ENCODE data around the gene COX11. TPM values are rescaled to one million over a fixed set of nuclear protein-coding genes. Genes with fewer than 3 reads are reported as not detected.

COX11 gene
- total and polyA plus RNA-seq, 2 donors (not counting 1 experiment from before 2014, with no cell fraction given), result 33.6 to 62.3 TPM

DNA sequence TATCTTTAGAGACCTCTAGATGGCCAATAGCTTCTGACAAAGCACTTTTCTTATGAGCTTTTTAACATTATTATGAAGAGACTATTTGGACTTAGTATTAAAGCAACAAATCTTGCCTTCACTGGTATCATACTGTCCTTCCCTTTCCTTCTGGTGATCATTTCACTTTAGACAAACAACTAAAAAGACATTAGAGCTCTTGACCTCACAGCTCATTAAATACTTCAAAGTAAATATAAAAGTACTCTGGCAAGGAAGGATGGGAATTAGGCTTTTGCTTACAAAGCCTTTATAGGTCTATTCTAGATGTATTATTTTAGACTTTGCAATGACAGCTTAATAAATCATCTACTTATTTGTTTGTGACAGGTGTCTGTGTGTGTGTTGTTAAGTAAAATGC, 11.2 kb upstream of the COX11 start:
- no peaks in the 10 kb centered on the region for H3K27me3 ChIP-seq (ENCODE audit: control insufficient read depth, insufficient read depth, low read length)
- H2AFZ ChIP-seq (ENCODE audit: low read length), result no peak overlapping the region
- H3K27ac ChIP-seq (ENCODE audit: insufficient read depth, low read length), result no peak overlapping the region
- no peaks in the 10 kb centered on the region for H3K4me1 ChIP-seq (ENCODE audit: control insufficient read depth, extremely low read depth, insufficient read depth, low read length)
- DNase-seq (ENCODE audit: low read depth in 2 of 2), result no peak
- TF ChIP-seq, protein P1, sequence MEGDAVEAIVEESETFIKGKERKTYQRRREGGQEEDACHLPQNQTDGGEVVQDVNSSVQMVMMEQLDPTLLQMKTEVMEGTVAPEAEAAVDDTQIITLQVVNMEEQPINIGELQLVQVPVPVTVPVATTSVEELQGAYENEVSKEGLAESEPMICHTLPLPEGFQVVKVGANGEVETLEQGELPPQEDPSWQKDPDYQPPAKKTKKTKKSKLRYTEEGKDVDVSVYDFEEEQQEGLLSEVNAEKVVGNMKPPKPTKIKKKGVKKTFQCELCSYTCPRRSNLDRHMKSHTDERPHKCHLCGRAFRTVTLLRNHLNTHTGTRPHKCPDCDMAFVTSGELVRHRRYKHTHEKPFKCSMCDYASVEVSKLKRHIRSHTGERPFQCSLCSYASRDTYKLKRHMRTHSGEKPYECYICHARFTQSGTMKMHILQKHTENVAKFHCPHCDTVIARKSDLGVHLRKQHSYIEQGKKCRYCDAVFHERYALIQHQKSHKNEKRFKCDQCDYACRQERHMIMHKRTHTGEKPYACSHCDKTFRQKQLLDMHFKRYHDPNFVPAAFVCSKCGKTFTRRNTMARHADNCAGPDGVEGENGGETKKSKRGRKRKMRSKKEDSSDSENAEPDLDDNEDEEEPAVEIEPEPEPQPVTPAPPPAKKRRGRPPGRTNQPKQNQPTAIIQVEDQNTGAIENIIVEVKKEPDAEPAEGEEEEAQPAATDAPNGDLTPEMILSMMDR (conservative IDR thresholded peaks at IDR 0.05 in 1 of 2, IDR thresholded peaks at IDR 0.05 in 1 of 2; ENCODE audit: low read depth in 1 of 2, low read length in 2 of 2), result no peak
- TF ChIP-seq EZH2 (IDR thresholded peaks at IDR 0.05; ENCODE audit: low read length, missing control alignments), result no peak
- H3K4me2 ChIP-seq (ENCODE audit: extremely low read depth, insufficient read depth, low read length), result no peak overlapping the region
- no peaks in the 10 kb centered on the region for H4K20me1 ChIP-seq (ENCODE audit: control insufficient read depth, extremely low read depth, insufficient read depth, low read length)
- H3K79me2 ChIP-seq (ENCODE audit: control insufficient read depth, insufficient read depth, low read length), result no peaks in the 10 kb centered on the region
- no peak overlapping the region for H3K9ac ChIP-seq (ENCODE audit: insufficient read depth, low read length)
- no peaks in the 10 kb centered on the region for H3K36me3 ChIP-seq (ENCODE audit: control insufficient read depth, insufficient read depth, low read length)
- no peak overlapping the region for H3K4me3 ChIP-seq (replicated peaks in 1 of 4; ENCODE audit: control extremely low read depth in 1 of 4, insufficient read depth in 1 of 4, low read depth in 3 of 4, low read length in 4 of 4)
- H3K9me3 ChIP-seq (ENCODE audit: control insufficient read depth, insufficient read depth, low read depth, low read length), result no peaks in the 10 kb centered on the region

GRCh38 chr17:54977744-54978143, 9.3 kb upstream of the COX11 start:
- H3K27ac ChIP-seq (ENCODE audit: insufficient read depth, low read length), result no peak overlapping the region
- H3K9ac ChIP-seq (ENCODE audit: insufficient read depth, low read length), result no peak overlapping the region
- no peak overlapping the region for H3K4me2 ChIP-seq (ENCODE audit: extremely low read depth, insufficient read depth, low read length)
- no peak for DNase-seq (ENCODE audit: low read depth in 2 of 2)
- H3K79me2 ChIP-seq (ENCODE audit: control insufficient read depth, insufficient read depth, low read length), result no peaks in the 10 kb centered on the region
- H3K4me3 ChIP-seq (replicated peaks in 1 of 4; ENCODE audit: control extremely low read depth in 1 of 4, insufficient read depth in 1 of 4, low read depth in 3 of 4, low read length in 4 of 4), result no peak overlapping the region
- H3K4me1 ChIP-seq (ENCODE audit: control insufficient read depth, extremely low read depth, insufficient read depth, low read length), result no peaks in the 10 kb centered on the region
- no peak overlapping the region for H2AFZ ChIP-seq (ENCODE audit: low read length)
- no peaks in the 10 kb centered on the region for H3K27me3 ChIP-seq (ENCODE audit: control insufficient read depth, insufficient read depth, low read length)
- no peak for TF ChIP-seq EZH2 (IDR thresholded peaks at IDR 0.05; ENCODE audit: low read length, missing control alignments)
- TF ChIP-seq, protein P1 (conservative IDR thresholded peaks at IDR 0.05 in 1 of 2, IDR thresholded peaks at IDR 0.05 in 1 of 2; ENCODE audit: low read depth in 1 of 2, low read length in 2 of 2), result no peak
- H4K20me1 ChIP-seq (ENCODE audit: control insufficient read depth, extremely low read depth, insufficient read depth, low read length), result no peaks in the 10 kb centered on the region
- no peaks in the 10 kb centered on the region for H3K9me3 ChIP-seq (ENCODE audit: control insufficient read depth, insufficient read depth, low read depth, low read length)
- H3K36me3 ChIP-seq (ENCODE audit: control insufficient read depth, insufficient read depth, low read length), result no peaks in the 10 kb centered on the region

DNA sequence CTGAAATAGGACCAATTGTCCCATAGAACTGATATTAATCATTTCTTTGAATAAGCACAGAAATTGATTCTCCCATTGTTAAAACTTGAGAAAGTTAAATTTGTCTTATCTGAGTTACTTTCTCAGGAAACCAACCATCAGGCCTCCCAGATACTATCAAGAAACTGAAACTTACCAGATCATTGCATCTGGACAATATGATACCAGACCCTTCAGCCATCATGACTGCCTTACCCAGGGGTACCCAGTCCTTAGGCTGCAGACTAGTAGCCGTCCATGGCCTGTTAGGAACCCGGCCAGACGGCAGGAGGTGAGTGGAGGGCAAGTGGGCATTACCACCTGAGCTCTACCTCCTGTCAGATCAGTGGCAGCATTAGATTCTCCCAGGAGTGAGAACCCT, 7.9 kb upstream of the COX11 start:
- TF ChIP-seq, protein P1 (conservative IDR thresholded peaks at IDR 0.05 in 1 of 2, IDR thresholded peaks at IDR 0.05 in 1 of 2; ENCODE audit: low read depth in 1 of 2, low read length in 2 of 2), result no peak
- TF ChIP-seq EZH2 (IDR thresholded peaks at IDR 0.05; ENCODE audit: low read length, missing control alignments), result no peak
- DNase-seq (ENCODE audit: low read depth in 2 of 2), result no peak
- Histone ChIP-seq H3K36me3 (ENCODE audit: control insufficient read depth, insufficient read depth, low read length) (no peaks in the 10 kb centered on the region), H3K27me3 (ENCODE audit: control insufficient read depth, insufficient read depth, low read length) (no peaks in the 10 kb centered on the region), H3K79me2 (ENCODE audit: control insufficient read depth, insufficient read depth, low read length) (no peaks in the 10 kb centered on the region), H3K4me3 (replicated peaks in 1 of 4; ENCODE audit: control extremely low read depth in 1 of 4, insufficient read depth in 1 of 4, low read depth in 3 of 4, low read length in 4 of 4) (no peak overlapping the region), H4K20me1 (ENCODE audit: control insufficient read depth, extremely low read depth, insufficient read depth, low read length) (no peaks in the 10 kb centered on the region), H3K9ac (ENCODE audit: insufficient read depth, low read length) (no peak overlapping the region), H3K9me3 (ENCODE audit: control insufficient read depth, insufficient read depth, low read depth, low read length) (no peaks in the 10 kb centered on the region), H3K4me1 (ENCODE audit: control insufficient read depth, extremely low read depth, insufficient read depth, low read length) (no peaks in the 10 kb centered on the region), H3K27ac (ENCODE audit: insufficient read depth, low read length) (no peak overlapping the region), H3K4me2 (ENCODE audit: extremely low read depth, insufficient read depth, low read length) (no peak overlapping the region), H2AFZ (ENCODE audit: low read length) (no peak overlapping the region)

Measured in fibroblast of lung (primary cell).